ENCODE data around the gene SLCO3A1. TPM values are rescaled to one million over a fixed set of nuclear protein-coding genes. Genes with fewer than 3 reads are reported as not detected.

SLCO3A1 gene
- total and polyA plus RNA-seq, 12 donors: 33.9 to 57.2 (median 46.4) TPM

DNA sequence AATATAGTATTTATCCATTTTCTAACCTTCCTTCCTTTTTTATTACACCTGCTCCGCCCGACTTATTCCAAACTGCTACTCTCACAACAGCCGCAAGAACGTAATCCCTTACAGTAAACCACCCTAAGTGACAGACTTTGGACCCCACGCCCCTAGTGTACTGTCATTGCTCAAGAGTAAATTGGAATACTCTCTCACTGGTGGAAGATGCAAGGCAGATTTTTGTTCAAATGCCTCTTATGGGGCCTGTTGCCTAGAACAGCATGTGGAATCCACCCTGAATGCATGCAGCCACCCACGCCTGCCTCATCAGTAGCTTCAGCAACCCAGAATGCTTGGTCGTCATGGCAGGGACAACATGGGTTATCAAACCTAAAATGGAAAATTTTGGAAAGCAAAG is 313.9 kb downstream of the SLCO3A1 start:
- H3K9me3 ChIP-seq: peaks cover 0 to 10% (median 0%) of the 10 kb centered on the region in 11 donors
- peaks cover 0 to 47% (median 21%) of the 10 kb centered on the region in 9 donors for H3K36me3 ChIP-seq
- no peaks in the 10 kb centered on the region for H3K27me3 ChIP-seq
- intact Hi-C loops (cut with DNase I): no loop called here
- H3K4me3 ChIP-seq: no peak overlapping the region
- 81 to 84% methylated on average over 7 of the region's 7 CpGs for WGBS, 2 donors
- DNase-seq (no peak), ATAC-seq (peak in 5 of 8 donors; percentile 3 to 34 (median 12))
- H3K27ac ChIP-seq: peak overlapping the region in 7 of 10 donors; percentile 39 to 81 (median 75)
- TF ChIP-seq, protein P1, sequence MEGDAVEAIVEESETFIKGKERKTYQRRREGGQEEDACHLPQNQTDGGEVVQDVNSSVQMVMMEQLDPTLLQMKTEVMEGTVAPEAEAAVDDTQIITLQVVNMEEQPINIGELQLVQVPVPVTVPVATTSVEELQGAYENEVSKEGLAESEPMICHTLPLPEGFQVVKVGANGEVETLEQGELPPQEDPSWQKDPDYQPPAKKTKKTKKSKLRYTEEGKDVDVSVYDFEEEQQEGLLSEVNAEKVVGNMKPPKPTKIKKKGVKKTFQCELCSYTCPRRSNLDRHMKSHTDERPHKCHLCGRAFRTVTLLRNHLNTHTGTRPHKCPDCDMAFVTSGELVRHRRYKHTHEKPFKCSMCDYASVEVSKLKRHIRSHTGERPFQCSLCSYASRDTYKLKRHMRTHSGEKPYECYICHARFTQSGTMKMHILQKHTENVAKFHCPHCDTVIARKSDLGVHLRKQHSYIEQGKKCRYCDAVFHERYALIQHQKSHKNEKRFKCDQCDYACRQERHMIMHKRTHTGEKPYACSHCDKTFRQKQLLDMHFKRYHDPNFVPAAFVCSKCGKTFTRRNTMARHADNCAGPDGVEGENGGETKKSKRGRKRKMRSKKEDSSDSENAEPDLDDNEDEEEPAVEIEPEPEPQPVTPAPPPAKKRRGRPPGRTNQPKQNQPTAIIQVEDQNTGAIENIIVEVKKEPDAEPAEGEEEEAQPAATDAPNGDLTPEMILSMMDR (IDR thresholded peaks at IDR 0.05): no peak
- peaks cover 0 to 17% (median 7%) of the 10 kb centered on the region in 9 donors for H3K4me1 ChIP-seq

DNA sequence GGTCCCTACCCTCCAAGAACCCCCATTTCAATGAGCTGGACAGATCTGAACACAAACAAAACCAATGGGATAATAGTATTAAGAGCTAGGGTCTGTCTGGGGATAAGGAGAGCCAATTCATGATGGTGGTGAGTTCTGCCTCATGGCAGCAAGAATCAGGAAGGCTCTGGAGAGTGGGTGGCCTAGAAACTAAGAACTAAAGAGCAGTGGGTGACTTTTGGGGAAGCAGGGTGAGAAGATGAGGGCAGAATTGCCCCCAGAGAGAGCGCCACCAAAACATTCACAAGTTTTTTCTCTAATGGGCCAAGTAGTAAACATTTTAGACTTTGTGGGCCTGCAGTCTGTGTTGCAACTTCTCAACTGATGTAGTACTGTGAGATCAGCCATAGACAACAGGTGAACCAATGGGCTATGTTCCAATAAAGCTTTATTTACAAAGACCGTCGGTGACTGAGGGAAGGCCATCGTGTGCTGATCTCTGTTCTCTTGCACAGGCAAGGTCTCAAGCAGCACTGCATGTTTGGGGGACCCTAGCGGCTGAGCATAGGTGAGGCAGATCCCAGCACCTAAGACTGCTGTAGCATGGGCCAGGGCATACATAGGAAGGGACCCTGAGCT is 314.7 kb downstream of the SLCO3A1 start:
- TF ChIP-seq, protein P1 (IDR thresholded peaks at IDR 0.05): no peak
- H3K9me3 ChIP-seq: peaks cover 0 to 10% (median 0%) of the 10 kb centered on the region in 11 donors
- 94 to 95% methylated on average over 5 of the region's 5 CpGs for WGBS, 2 donors
- ATAC-seq (no peak), DNase-seq (no peak)
- peaks cover 0 to 40% (median 13%) of the 10 kb centered on the region in 9 donors for H3K36me3 ChIP-seq
- H3K27ac ChIP-seq: peak overlapping the region in 2 of 10 donors; percentile 24 to 75
- H3K4me3 ChIP-seq: no peak overlapping the region
- peaks cover 0 to 17% (median 7%) of the 10 kb centered on the region in 9 donors for H3K4me1 ChIP-seq
- intact Hi-C loops (cut with DNase I): no loop called here
- H3K27me3 ChIP-seq: no peaks in the 10 kb centered on the region

DNA sequence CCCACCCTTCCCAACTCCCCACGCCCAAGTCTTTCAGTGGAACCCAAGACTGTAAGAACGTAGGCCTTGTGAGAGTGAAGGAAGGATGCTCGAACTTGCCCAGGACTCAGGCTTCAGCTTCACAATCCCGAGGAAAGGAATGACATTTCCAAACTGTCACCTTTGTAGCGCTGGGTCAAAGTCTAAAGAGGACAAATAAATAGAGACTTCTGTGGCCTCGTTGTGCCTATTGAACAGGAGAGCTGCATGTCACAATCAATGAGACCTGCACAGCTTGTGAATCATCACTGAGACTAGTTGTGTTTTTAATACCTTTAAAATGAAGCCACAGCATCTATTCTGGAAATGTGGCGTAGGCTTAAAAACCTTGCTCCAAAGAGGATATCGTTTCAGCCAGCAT is 317.4 kb downstream of the SLCO3A1 start:
- WGBS, 2 donors: 82 to 83% methylated on average over 8 of the region's 8 CpGs
- ATAC-seq: no peak
- Histone ChIP-seq H3K9me3 (peaks cover 0 to 10% (median 0%) of the 10 kb centered on the region in 11 donors), H3K27ac (no peak overlapping the region), H3K4me3 (no peak overlapping the region), H3K27me3 (no peaks in the 10 kb centered on the region), H3K36me3 (peaks cover 0 to 13% (median 0%) of the 10 kb centered on the region in 9 donors), H3K4me1 (peaks cover 0 to 17% (median 7%) of the 10 kb centered on the region in 9 donors)
- no peak for DNase-seq
- TF ChIP-seq, protein P1 (IDR thresholded peaks at IDR 0.05): no peak
- intact Hi-C loops (cut with DNase I): no loop called here

DNA sequence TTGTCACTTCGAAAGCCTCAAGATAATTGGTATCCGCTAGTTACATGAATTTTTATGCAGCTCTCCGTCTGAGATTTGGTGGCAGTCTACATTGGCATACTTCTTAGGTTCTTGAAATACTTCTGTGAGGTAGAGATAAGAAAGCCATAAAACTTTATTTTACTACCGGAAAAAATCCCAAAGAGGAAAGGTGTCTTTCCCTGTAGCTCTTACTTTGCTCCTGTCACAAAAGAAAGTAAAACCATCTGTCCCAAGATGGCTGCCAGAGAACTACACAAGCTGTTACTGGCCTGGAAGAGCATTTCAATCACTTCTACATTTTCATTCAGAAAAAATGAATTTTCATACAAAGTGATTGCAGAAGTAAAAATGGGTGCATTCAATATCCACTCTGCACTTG is 325.4 kb downstream of the SLCO3A1 start:
- TF ChIP-seq, protein P1 (IDR thresholded peaks at IDR 0.05): no peak
- no peak overlapping the region for H3K27ac ChIP-seq
- 70 to 71% methylated on average over 4 of the region's 4 CpGs for WGBS, 2 donors
- H3K9me3 ChIP-seq: no peaks in the 10 kb centered on the region
- ATAC-seq (no peak), DNase-seq (no peak)
- peaks cover 0 to 3% (median 0%) of the 10 kb centered on the region in 9 donors for H3K4me1 ChIP-seq
- H3K36me3 ChIP-seq: no peaks in the 10 kb centered on the region
- intact Hi-C loops (cut with DNase I): no loop called here
- H3K27me3 ChIP-seq: peaks cover 0 to 9% (median 0%) of the 10 kb centered on the region in 7 donors
- no peak overlapping the region for H3K4me3 ChIP-seq

Measured in heart right ventricle (tissue), 16 donors.